T-helper 2 cell treated with Interferon-gamma antibody and Interleukin-4, amounts not matched to agents 100 ng/mL and 5 ng/mL, for 36 hours (primary cell): ENCODE measurements around the gene RIOK2. TPM values are rescaled to one million over a fixed set of nuclear protein-coding genes. Genes with fewer than 3 reads are reported as not detected.
"Not testable (repeated sequence)": the region's sequence is repeated elsewhere in the genome, so short reads cannot be mapped to it uniquely, and the experiment has no call there.

Experiments used
- intact Hi-C: fragments of 100-400 bp; cut with micrococcal nuclease; formaldehyde crosslinking; loops from one replicate; pipeline ENCODE4 v1.15.1; 2023
- total RNA-seq: library from RNA; stranded (reverse); gene quantifications from 2 replicates; pipeline ENCODE4 v1.2.3, GENCODE V29; 2022

RIOK2 gene
- 29.2 and 30.1 TPM in 2 replicates for total RNA-seq

DNA sequence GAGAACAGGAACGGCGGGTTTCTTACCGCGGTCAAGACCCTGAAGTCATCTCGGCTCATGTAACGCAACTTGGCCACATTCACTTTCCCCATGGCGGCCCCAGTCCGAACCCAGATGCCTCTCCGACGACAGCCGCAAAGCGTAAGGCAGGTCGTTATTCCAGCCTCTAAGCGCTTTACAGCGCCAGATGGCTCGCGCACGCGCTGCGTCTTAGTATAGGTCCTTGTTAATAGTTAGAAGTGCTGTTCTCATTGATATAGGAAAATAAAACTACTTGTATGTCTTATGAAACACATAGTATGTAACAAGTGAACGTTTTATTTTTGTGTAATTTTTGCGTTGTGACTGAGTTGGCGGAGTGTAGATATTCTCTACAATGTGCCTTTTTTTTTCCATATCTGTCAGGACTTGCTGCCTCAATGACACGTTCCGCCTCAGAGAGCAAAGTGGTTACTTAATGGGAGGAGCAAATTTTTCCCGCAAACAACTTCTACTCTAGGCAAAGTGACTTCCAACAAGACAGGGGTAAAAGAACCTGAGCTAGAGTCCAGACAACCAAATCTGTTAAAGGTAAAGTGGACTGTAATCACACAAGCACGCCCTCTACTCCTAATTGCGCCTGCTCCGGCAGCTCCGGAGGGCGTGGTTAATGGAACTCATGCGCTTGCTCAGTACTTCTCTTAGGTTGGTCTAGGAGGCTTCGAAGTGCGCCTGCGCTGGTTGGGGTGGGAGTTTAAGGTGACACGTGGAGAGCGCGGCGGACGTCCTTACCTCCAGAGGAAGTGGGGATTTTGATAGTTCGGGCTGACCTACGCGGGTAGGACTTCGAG is at the start of gene RIOK2:
Gene RIOK2, minus strand, starts transcription at position 148 of the 830 bp plus-strand sequence. Its CDS starts 56 bp downstream, at position 92.
- intact Hi-C loops = loop anchor here (1.0 to 10.0 kb wide), 9 partner anchors 248 to 1851 kb away; partner anchors contain the start of genes ARSK, CAST, ELL2 and ERAP1

DNA sequence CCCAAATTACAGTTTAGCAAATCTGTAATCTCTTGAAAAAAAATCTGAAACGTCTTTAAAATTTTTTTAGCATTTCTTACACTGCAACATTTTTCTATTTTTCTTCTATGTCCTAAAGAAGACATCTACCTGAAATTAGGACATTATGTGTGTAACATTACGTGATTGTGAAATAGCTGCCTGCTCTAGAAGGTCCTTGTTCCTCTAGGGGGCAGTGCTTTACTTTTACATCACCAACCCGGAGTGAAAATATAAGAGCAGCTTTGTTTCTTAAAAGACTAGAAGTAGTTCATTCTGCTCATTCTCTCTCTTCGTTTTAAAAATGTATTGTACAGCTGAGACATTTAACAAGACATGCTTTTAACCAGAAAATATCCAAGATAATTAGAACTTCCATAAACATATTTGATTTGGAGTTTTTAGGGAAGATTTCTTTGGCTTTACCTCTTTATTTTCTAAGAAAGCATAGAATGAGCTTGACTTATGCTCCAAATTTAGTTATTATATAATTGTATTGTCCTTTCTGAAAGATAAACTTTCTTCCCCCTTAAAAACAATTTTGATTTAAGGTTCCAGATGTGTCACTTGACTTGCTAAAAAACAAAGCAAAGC is 48.1 kb upstream of the RIOK2 start:
- intact Hi-C loops = loop anchor here (1.0 kb wide), 1 partner anchor 303 kb away; no protein-coding TSS in a partner anchor

DNA sequence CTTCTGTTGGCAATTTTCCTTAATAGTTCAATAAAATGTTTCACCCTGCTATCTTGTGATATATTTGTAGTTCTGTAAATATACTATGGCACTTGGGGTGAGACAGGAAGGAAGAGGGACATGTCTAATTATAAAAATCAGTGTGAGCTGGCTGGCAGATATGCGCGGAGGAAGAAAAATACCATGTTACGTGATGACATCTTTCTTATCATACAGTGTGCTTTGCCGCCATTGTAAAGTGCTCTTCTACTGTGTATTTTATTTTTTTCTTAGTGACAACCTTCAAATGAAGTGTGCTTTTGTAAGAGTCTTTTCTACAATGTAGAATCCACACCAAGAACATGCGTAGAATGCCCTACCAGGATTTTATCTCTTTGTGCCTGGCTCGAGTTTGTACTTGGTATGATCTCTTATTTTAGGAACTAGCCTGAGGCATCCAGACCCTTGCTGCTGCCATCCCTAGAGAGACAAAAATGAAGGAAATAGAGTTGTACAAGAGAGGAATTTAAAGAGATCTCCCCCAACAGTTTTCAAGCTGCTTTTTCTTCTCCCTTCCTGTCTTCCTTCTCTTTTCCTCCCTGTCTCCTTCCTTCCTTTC is 46.7 kb upstream of the RIOK2 start:
- intact Hi-C loops = no loop called here

DNA sequence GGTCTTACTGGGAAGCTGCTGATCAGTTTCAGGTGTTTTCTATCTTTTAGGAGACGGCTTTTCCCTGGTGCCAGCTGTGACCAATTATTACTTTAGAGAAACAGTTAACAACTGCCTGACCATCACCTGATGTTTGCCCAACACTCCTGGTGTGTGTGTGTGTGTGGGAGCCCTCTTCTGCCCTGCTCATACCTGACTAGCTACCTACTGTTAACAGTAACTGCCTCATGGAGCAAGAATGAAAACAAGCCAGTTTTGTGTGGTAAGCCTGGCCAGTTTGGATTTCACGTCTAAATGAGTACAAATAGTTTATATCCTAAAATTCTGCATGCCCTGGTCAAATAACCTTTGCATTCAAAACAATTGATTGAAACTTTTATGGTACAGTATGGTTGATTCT is 46.1 kb upstream of the RIOK2 start:
- intact Hi-C loops = no loop called here

DNA sequence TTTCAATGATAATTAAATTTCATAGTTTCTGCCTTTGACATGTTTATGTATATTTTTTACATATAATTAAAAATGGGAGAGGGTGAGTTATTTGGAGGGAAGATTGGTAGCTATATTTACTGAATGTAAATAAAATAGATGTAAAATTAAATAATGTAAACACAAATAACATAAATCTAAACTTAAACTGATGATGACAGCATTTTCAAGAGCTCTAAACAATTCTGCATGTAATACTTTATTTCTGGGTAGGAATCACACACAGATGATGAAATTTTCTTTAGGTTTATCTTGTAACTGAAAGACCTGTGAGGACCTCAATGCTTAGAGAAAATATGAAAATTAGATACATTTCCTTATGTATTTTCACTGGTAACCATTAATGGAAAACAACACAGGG is 42.2 kb upstream of the RIOK2 start:
- intact Hi-C loops = no loop called here

DNA sequence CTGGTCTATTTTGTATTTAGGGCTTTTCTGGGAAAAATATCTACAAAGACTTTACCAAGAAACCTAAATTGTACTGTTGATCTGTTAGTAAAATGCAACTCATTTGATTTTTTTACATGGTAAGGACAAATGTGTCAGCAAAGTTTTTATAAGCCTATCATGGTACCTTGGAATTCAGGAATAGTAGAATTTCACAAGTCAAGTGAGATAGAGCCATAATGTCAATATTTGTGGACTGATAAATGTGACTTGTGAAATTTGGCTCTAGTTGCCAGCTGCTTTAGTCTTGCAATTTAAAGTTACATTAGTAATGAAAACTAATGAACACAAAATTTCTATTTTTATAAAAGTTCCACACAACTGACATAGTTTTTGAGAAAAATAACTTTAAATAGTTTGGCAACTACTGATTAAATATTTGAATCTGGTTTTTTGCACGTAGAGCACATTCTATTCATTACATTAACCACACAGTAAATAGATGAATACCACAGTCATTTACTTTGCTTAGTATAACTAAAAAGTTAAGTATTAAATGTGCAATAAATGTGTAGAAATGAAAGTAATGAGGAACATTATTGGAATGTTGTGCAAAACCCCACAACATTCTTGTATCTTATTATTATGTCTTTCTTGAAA is 41.2 kb upstream of the RIOK2 start:
- intact Hi-C loops = no loop called here

DNA sequence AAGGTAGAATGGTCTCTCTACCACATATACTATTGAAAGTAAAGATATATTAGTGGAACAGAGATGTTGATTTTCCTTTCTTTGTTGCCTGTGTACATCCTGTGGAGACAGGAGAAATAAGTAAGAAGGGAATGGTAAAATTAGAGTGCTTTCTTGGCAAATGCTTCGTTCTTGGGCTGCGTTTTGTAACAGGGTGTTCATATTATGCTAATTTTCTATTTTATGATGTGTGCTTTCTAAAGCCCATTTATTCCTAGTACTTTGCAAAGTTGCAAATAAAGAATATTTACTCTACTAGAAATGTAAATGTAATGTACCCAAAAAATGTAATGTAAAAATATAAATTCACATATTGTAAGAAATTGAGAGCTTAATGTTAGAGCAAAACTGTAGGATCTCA is 40.5 kb upstream of the RIOK2 start:
- intact Hi-C loops = no loop called here

DNA sequence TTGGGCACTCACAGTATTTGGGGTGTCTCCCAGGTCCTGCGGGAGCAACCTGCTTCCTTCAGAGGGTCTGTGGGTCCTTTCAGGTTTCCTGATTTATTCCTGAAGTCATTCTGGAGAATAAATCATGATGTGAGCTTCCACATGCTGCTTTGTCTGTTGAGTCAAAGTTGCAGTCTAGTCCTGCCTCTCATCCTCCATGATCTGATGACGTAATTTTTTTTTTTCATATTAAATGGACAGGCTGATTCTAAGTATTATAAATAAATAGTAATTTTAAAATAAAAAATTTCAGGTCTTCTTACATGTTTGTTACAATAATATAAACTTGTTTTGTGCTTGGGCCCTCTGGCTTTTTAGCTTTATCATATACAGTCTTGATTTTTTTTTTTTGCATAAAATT is 26.3 kb upstream of the RIOK2 start:
- intact Hi-C loops = no loop called here

DNA sequence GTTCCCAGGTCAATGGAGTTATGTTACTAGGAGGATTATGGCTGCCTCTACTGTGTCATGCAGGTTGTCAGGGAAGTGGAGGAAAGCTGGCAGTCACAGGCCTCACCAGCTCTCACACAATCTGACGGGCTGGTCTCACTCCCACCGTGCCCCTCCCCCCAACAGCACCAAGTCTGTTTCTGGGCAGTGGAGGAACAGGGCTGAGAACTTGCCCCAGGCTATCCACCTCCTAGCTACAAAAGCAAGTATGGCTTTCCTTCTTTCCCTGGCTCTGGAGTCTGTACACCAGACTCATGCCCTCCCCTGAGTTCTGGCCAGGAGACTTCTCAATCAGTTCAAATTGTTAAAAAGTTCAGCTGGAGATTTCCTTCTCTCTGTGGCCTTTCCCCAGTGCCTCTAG is 25.7 kb upstream of the RIOK2 start:
- intact Hi-C loops = no loop called here

DNA sequence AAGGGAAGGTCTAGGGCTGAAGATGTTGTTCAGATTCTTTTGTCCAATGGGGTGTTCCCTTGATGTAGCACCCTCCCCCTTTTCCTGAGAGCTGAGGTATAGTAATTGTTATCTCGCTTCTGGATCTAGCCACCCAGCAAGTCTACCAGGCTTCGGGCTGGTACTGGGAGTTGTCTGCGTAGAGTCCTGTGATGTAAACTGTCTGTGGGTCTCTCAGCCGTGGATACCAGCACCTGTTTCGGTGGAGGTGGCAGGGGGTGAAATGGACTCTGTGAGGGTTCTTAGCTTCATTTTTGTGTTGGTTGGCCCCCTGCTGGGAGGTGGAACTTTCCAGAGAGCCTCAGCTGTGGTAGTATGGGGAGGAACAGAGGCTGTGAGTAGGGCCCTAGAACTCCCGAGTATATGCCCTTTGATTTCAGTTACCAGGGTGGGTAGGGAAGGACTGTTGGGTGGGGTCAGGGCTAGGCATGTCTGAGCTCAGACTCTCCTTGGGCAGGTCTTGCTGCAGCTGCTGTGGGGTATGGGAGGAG is 25.2 kb upstream of the RIOK2 start:
- intact Hi-C loops = no loop called here

DNA sequence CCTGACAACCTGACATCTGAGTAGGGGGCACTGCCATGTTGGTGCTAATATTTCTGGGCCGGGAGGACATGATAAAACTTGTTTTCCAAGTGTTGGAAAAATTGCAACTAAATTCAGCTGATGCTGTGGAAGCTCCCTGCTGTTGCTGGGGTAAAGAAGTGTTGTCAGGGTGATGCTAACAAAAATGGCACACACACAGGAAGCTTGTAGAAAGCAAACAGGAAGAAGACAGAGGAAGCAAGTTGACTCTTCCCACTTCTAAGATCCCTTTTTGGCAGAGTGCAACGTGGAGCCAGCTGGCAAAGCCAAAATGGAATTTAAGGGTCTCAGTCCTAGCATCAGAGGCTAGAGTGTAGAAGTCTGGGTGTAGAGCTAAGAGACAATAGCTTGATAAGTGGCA is 11.3 kb upstream of the RIOK2 start:
- intact Hi-C loops = no loop called here

DNA sequence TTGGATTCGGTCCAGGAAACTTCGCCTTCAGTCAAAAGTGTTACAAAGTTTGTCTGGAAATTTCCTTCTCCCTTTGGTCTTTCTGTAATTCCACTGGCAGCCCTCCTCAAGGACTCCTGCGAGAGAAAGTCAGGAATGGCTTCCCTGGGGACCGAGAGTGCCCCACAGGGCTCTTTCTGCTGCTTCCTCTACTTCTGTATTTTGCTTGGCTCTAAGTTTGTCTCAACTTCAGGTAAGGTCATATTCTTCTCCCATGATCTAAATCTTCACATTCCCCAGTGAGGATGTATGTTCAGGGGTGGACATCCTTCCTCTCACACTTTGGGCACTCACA is 10.3 kb upstream of the RIOK2 start:
- intact Hi-C loops = no loop called here

DNA sequence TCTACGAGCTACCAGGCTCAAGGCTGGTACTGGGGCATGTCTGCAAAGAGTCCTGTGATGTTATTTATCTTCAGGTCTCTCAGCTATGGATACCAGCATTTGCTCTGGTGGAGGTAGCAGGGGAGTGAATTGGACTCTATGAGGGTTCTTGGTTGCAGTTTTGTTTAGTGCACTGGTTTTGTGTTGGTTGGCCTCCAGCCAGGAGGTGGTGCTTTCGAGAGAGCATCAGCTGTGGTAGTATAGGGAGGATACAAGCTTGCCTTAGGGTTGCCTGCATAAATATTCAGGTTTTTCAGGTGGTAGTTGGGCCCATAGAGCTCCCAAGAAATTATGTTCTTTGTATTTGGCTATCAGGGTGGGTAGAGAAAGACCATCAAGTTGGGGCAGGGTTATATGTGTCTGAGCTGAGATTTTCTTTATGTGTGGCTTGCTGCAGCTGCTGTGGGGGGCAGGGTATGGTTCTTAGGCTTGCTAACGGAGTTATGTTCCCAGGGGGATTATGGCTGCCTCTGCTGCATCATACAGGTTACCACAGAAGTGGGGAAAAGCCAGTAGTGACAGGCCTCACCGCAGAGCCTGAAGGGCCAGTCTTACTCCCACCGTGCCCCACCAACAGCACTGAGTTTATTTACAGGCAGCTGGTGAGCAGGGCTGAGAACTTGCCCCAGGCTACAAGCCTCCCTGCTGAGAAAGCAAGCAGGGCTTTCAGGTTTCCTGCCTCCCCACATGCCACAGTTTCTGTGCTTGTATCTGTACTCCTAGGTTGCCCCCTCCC is 9.7 kb upstream of the RIOK2 start:
- intact Hi-C loops = no loop called here

DNA sequence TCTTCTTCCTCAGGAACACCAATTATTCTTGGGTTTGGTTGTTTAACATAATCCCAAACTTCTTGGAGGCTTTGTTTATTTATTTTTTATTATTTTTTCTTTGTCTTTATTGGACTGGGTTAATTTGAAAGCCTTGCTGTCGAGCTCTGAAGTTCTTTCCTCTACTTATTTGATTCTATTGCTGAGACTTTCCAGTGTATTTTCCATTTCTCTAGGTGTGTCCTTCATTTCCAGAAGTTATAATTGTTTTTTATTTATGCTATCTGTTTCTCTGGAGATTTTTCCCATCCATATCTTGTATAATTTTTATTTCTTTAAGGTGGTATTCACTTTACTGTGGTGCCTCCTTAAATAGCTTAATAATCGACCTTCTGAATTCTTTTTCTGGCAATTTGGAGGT is 8.8 kb upstream of the RIOK2 start:
- intact Hi-C loops = no loop called here

DNA sequence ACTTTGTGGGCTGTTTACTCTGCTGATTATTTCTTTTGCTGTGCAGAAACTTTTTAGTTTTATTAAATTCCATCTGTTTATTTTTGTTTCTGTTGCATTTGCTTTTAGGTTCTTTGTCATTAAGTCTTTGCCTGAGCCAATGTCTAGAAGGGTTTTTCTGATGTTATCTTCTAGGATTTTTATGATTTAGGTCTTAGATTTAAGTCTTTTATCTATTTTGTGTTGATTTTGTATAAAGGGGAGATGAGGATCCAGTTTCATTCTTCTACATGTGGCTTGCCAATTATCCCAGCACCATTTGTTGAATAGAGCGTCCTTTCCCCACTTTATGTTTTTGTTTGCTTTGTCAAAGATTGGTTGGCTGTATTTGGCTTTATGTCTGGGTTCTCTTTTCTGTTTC is 6.5 kb upstream of the RIOK2 start:
- intact Hi-C loops = loop anchor here (10.0 kb wide), 1 partner anchor 1845 kb away; no protein-coding TSS in a partner anchor

DNA sequence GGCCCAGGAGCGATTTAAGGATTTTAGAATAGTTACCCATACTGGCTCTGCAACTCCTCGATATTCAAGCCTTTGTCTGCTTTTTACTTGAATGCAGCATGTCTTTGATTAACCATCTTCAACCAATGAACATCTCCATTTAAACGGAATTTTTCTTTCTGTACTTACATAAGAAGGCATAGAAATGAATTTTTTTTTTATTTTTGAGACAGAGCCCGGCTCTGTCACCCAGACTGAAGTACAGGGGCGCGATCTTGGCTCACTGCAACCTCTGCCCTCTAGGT is 825 bp upstream of the RIOK2 start:
- intact Hi-C loops = loop anchor here (1.0 to 10.0 kb wide), 9 partner anchors 249 to 1851 kb away; partner anchors contain the start of genes ARSK, CAST, ELL2 and ERAP1

DNA sequence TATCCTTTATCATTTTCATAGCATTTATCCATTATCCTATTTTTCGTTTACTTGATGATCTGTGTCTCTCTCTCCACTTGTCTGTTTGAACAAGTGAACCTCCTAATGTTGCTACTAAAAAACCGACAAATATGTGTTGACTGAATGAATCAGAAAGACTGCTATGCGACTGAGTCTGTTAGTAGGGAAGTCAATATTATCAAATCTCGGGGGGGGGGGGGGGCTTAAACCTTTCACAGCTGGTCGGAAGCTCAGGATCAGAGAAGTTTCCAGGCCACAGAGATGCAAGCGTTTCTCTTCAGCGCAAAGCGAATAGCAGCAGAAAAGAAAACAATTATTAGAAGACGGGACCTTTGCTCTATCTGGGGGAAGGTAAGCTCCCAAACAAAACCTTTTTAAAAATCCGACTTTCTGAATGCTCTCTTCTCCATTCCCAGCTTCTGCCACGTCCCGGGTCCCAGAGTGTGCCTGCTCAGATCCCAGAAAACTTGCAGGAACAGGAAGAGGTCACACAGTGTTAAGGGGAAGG is 412 bp downstream of the RIOK2 start:
- intact Hi-C loops = loop anchor here (1.0 to 10.0 kb wide), 9 partner anchors 247 to 1852 kb away; partner anchors contain the start of genes ARSK, CAST, ELL2 and ERAP1

DNA sequence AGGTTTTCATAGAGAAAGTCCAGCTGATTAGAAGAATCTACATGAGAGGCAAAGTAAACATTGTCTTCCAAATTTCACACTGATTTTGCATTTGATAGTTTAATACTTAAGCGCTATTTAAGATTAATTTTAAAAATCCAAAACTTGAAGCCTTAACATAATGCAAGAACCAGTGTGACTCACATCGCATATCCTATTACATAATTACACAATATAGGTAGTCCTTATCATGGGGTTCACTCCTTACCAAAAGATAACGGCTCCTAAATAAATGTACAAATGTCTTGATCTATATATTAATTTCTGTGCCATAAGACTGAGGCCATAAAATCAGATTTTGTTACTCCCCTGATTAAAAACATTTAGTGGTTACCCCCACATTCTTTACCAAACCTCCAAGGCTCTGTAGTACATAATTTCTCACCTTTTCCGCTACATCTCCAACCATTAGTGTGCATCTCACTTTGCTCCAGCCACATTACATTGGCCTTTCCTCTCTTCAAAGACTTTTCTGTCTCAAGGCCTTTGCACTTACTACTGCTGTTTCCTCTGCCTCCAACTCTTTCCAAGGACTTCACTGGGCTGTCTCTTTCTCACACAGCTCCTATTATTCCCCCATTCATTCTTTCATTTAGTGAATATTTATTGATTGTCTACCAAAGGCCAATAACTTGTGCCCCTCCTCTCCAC is 1.0 kb downstream of the RIOK2 start:
- intact Hi-C loops = loop anchor here (2.0 to 10.0 kb wide), 3 partner anchors 305 to 1853 kb away; partner anchors contain the start of genes ARSK, ERAP2 and SKIC3

DNA sequence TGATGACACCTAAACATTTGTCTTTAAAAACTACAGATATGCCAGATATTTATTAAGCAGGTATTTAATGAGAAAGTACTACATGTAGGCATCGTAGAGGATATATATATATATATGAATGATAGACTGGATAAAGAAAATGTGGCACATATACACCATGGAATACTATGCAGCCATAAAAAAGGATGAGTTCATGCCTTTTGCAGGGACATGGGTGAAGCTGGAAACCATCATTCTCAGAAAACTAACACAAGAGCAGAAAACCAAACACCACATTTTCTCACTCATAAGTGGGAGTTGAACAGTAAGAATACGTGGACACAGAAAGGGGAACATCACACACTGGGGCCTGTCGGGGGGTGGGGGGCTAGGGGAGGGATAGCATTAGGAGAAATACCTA is 3.6 kb downstream of the RIOK2 start:
- intact Hi-C loops = not testable (repeated sequence)

DNA sequence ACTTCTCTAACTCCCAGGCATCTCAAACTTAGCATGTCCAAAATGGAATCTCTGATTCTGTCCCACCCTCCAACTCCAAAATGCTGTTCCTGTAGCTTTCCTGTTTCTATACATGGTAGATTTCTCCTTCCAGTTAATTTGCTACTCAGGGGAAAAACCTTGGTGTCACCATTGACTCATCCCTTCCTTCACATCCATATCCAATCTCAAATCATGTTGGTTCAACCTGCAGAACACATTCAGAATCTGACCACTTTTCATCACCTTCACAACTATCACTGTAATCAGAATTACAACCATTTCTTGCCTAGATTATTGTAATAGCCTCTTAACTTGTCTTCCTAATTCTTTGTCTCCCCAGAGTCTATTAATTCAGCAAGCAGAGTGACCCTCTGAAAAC is 10.8 kb downstream of the RIOK2 start:
- intact Hi-C loops = no loop called here
